ENCODE results near the gene HILPDA.

The HILPDA gene

DNA sequence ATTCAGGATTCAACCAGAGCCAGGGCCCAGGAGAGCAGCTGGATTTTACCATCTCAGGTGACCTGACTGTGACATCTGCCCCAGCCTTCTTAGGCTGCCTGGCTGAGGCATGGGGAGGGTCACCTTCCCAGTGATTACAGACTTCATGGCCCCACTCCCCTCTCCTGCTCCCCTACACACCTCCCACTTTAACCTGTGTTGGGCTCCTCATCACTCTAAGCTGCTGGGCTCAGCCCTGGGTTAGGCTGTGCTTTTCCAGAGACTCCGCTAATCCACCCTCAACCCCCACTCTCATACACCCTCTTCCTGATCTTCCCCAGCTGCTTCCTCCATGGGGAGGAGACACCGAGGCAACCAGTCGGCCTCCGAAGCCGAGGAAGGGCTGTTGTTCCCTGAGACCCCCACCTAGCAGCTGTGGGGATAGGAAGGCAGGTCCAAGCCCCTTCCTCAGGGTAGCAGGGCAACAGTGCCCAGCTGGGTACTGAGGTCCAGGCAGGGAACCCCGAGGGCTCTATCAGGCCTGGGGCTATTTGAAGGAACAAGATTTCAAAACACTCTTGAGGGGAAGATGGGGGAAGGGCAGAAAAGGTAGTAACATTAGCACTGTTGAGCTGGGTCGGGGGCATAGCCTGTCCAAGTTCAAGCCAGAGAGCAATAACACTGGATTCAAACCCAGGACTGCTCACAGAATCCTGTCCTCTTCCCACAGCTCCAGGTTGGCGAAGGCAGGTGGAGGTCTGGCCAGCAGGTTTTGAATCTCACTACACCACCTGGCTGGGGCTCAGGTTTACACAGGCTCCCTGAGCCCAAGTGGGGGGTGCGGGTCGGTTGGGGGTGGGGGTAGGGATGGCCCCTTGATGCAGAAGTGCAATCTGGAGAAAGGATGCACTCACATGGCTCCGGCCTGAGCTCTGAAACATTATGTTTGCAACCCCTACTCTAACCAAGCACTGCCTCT, 47.6 kb upstream of the HILPDA start:
- TF ChIP-seq POLR2AphosphoS5 (IDR thresholded peaks at IDR 0.05; ENCODE audit: low read depth) (no peak), SPI1 (IDR thresholded peaks at IDR 0.05; ENCODE audit: borderline replicate concordance, low read depth) (no peak), CTCF (IDR thresholded peaks at IDR 0.05; ENCODE audit: insufficient read depth, low read length) (no peak), GABPA (IDR thresholded peaks at IDR 0.05; ENCODE audit: low read depth) (no peak)
- TF ChIP-seq, protein P1, sequence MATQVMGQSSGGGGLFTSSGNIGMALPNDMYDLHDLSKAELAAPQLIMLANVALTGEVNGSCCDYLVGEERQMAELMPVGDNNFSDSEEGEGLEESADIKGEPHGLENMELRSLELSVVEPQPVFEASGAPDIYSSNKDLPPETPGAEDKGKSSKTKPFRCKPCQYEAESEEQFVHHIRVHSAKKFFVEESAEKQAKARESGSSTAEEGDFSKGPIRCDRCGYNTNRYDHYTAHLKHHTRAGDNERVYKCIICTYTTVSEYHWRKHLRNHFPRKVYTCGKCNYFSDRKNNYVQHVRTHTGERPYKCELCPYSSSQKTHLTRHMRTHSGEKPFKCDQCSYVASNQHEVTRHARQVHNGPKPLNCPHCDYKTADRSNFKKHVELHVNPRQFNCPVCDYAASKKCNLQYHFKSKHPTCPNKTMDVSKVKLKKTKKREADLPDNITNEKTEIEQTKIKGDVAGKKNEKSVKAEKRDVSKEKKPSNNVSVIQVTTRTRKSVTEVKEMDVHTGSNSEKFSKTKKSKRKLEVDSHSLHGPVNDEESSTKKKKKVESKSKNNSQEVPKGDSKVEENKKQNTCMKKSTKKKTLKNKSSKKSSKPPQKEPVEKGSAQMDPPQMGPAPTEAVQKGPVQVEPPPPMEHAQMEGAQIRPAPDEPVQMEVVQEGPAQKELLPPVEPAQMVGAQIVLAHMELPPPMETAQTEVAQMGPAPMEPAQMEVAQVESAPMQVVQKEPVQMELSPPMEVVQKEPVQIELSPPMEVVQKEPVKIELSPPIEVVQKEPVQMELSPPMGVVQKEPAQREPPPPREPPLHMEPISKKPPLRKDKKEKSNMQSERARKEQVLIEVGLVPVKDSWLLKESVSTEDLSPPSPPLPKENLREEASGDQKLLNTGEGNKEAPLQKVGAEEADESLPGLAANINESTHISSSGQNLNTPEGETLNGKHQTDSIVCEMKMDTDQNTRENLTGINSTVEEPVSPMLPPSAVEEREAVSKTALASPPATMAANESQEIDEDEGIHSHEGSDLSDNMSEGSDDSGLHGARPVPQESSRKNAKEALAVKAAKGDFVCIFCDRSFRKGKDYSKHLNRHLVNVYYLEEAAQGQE (IDR thresholded peaks at IDR 0.05; ENCODE audit: insufficient replicate concordance, low read depth) = no peak
- H3K4me3 ChIP-seq (replicated peaks; ENCODE audit: insufficient read depth, low read length) = peak overlapping the region; percentile 75
- H3K27ac ChIP-seq (replicated peaks) = peak overlapping the region; percentile 77

DNA sequence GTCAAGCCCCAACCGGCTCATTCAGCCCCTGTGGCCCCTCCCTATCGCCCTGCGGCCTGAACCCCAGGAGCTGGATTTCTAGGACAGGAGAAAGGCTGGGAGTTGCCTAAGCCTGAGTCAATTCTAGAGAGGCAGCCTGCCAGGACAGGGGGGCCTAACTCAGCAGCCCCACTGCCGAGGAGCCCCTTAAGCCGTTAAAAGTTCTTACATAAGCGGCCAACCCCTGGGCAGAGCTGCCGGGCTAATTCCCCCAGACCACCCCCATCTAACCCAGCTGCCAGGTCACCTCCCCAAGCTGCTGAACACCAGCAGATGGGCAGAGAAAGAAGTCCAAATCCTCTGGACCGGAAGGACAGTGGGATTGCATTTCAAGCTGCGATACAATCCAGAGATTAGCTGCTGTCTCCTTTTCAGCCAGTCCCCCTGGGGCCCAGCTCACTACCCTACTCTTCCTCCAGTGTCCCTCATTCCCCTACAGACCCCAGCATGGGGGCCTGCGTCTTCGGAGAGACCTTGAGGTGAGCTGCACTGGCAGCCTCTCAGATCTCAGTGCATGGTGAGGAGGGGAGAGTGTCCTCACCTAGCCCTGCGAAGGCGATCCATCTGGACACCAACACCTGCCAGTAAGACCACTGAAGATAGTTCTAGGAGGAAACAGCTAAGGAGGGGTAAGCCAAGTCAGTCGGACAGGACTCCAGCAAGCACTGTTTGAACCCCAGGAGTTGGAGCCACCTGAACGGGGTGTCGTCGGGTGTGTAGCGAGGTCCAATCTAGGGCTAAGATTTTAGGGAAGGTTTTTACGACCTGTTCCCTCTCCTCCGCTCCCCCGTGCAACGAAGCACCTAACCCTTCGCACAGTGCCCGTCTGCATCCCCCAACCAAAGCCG, 46.7 kb upstream of the HILPDA start:
- Histone ChIP-seq H3K27ac (replicated peaks) (peak overlapping the region; percentile 77), H3K4me3 (replicated peaks; ENCODE audit: insufficient read depth, low read length) (peak overlapping the region; percentile 75), H3K27me3 (ENCODE audit: insufficient read depth, poor library complexity, severe bottlenecking) (no peaks in the 10 kb centered on the region)
- peak in 1 of 2 experiments; percentile 75 for DNase-seq (ENCODE audit: low read depth in 1 of 2, low spot score in 1 of 2)
- TF ChIP-seq, protein P1 (IDR thresholded peaks at IDR 0.05; ENCODE audit: insufficient replicate concordance, low read depth) = no peak
- TF ChIP-seq SPI1 (IDR thresholded peaks at IDR 0.05; ENCODE audit: borderline replicate concordance, low read depth) = no peak
- no peak for TF ChIP-seq POLR2AphosphoS5 (IDR thresholded peaks at IDR 0.05; ENCODE audit: low read depth)
- no peak for TF ChIP-seq GABPA (IDR thresholded peaks at IDR 0.05; ENCODE audit: low read depth)
- TF ChIP-seq CTCF (IDR thresholded peaks at IDR 0.05; ENCODE audit: insufficient read depth, low read length) = no peak

More for the DNA sequence above, 47.6 kb upstream of the HILPDA start:
- no peaks in the 10 kb centered on the region for H3K27me3 ChIP-seq (ENCODE audit: insufficient read depth, poor library complexity, severe bottlenecking)
- peak in 1 of 2 experiments; percentile 52 for DNase-seq (ENCODE audit: low read depth in 1 of 2, low spot score in 1 of 2)

DNA sequence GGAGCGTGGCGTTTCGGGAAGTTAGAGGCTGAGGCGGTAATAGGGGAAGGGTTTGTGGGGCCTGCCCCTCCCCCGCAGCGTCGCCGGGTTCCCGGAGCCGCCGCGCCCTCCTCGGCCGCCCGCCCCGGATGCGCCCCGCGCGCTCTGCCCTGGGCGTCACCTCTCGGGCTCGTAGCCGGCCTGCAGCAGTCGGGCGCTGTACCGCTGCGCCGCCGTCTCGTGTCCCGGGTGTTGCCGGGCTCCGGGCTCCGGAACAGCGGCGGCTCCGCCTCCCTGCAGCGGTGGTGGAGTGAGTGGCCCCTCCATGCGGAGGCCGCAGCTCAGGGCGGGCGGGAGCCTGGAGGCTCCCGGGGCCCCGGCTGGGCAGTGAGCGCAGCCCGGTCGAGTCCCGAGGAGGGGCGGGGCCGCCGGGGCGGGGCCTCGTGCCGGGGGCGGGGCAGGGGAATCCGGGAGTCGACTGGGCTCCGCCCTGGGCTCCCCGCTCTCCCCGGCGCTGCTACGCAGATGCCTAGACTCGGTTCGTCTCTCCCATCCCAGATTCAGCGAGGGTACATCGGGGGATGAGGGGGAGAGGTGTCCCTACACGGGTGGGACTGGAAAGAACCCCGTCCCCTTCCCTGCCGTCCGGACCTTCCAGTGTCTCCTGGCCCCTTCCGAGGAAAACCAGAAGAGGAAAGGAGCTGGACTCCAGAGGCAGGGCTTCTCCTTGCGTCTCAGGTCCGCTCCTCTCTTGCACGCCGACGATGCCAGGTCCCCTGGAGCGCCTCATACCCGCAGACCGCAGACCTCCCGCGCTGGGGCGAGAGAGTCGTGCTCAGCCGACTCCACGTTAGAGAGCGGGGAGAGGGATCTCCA, 45.9 kb upstream of the HILPDA start, which contains the start of gene IMPDH1:
Gene IMPDH1 (minus strand): TSS at position 387 of the 855 bp plus-strand sequence. CDS start 81 bp downstream, at position 306.
- DNase-seq (ENCODE audit: low read depth in 1 of 2, low spot score in 1 of 2) = peak; percentile 69 to 90
- H3K27me3 ChIP-seq (ENCODE audit: insufficient read depth, poor library complexity, severe bottlenecking) = no peaks in the 10 kb centered on the region

More for the DNA sequence above, 45.9 kb upstream of the HILPDA start, which contains the start of gene IMPDH1:
- TF ChIP-seq, protein P1 (IDR thresholded peaks at IDR 0.05; ENCODE audit: insufficient replicate concordance, low read depth) = no peak
- TF ChIP-seq SPI1 (IDR thresholded peaks at IDR 0.05; ENCODE audit: borderline replicate concordance, low read depth) = peak; percentile 34; the same call in 1 of the 2 replicates
- H3K27ac ChIP-seq (replicated peaks) = peak within 1 kb of the TSS; percentile 77
- peak within 1 kb of the TSS; percentile 75 for H3K4me3 ChIP-seq (replicated peaks; ENCODE audit: insufficient read depth, low read length)
